Measurements from ENCODE around the gene OR10H4.
"Not testable (repeated sequence)": the region's sequence is repeated elsewhere in the genome, so short reads cannot be mapped to it uniquely, and the experiment has no call there.

The OR10H4 gene

GRCh38 chr19:15948223-15949058 is at the start of gene OR10H4:
OR10H4 (plus strand) TSS chr19:15949008; CDS start chr19:15949008, 0 bp downstream.
- DNase-seq = no peak

GRCh38 chr19:15899561-15899960 is 49.2 kb upstream of the OR10H4 start:
- not testable (repeated sequence) for DNase-seq

- not testable (repeated sequence) for DNase-seq
Observed at GRCh38 chr19:15900032-15900431, 48.8 kb upstream of the OR10H4 start.

GRCh38 chr19:15900504-15900903 is 48.3 kb upstream of the OR10H4 start:
- no peak for DNase-seq

GRCh38 chr19:15902254-15902653 is 46.6 kb upstream of the OR10H4 start:
- no peak for DNase-seq

GRCh38 chr19:15902898-15903297 is 45.9 kb upstream of the OR10H4 start:
- not testable (repeated sequence) for DNase-seq

- no peak for DNase-seq
Observed at GRCh38 chr19:15905026-15905425, 43.8 kb upstream of the OR10H4 start.

- no peak for DNase-seq
Observed at GRCh38 chr19:15911599-15912235, 37.1 kb upstream of the OR10H4 start.

GRCh38 chr19:15913384-15913783 is 35.4 kb upstream of the OR10H4 start:
- no peak for DNase-seq

- no peak for DNase-seq
Observed at GRCh38 chr19:15913830-15914229, 35.0 kb upstream of the OR10H4 start.

- no peak for DNase-seq
Observed at GRCh38 chr19:15915109-15915508, 33.7 kb upstream of the OR10H4 start.

GRCh38 chr19:15919243-15919642 is 29.6 kb upstream of the OR10H4 start:
- DNase-seq = no peak

- no peak for DNase-seq
Observed at GRCh38 chr19:15922021-15922420, 26.8 kb upstream of the OR10H4 start.

GRCh38 chr19:15923702-15924101 is 25.1 kb upstream of the OR10H4 start:
- no peak for DNase-seq

GRCh38 chr19:15926484-15926883 is 22.3 kb upstream of the OR10H4 start:
- no peak for DNase-seq

GRCh38 chr19:15928321-15928720 is 20.5 kb upstream of the OR10H4 start:
- DNase-seq = no peak

- not testable (repeated sequence) for DNase-seq
Observed at GRCh38 chr19:15933761-15934331, 15.0 kb upstream of the OR10H4 start.

- DNase-seq = no peak
Observed at GRCh38 chr19:15934332-15935078, 14.3 kb upstream of the OR10H4 start, which contains the start of gene CYP4F11. CYP4F11 (minus strand) TSS chr19:15934529; CDS start chr19:15934408, 121 bp downstream.

GRCh38 chr19:15935167-15935702 is 13.6 kb upstream of the OR10H4 start:
- DNase-seq = no peak

- DNase-seq = no peak
Observed at GRCh38 chr19:15936173-15936572, 12.6 kb upstream of the OR10H4 start.

- DNase-seq = no peak
Observed at GRCh38 chr19:15936950-15937349, 11.9 kb upstream of the OR10H4 start.

GRCh38 chr19:15937771-15938170 is 11.0 kb upstream of the OR10H4 start:
- no peak for DNase-seq

- no peak for DNase-seq
Observed at GRCh38 chr19:15944401-15944800, 4.4 kb upstream of the OR10H4 start.

Measured in activated T-cell treated with anti-CD3 and anti-CD28 coated beads, Interleukin-2, amount 50 U/mL, for 1 hour (primary cell).